ENCODE results near the gene ASCC3.
"Not testable (repeated sequence)": the region's sequence is repeated elsewhere in the genome, so short reads cannot be mapped to it uniquely, and the experiment has no call there.

ASCC3 gene

GRCh38 chr6:100803264-100804045 lies 77.7 kb downstream of the ASCC3 start:
- no peak for DNase-seq (ENCODE audit: low spot score)

GRCh38 chr6:100801036-100801435 lies 80.1 kb downstream of the ASCC3 start:
- no peak for DNase-seq (ENCODE audit: low spot score)

GRCh38 chr6:100796049-100796823 lies 84.9 kb downstream of the ASCC3 start:
- no peak for DNase-seq (ENCODE audit: low spot score)

- no peak for DNase-seq (ENCODE audit: low spot score)
Observed at GRCh38 chr6:100790084-100790483, 91.0 kb downstream of the ASCC3 start.

GRCh38 chr6:100785982-100786381 lies 95.1 kb downstream of the ASCC3 start:
- no peak for DNase-seq (ENCODE audit: low spot score)

GRCh38 chr6:100780648-100781047 lies 100.5 kb downstream of the ASCC3 start:
- DNase-seq (ENCODE audit: low spot score), result no peak

GRCh38 chr6:100775667-100776066 lies 105.5 kb downstream of the ASCC3 start:
- DNase-seq (ENCODE audit: low spot score), result no peak

GRCh38 chr6:100774681-100775080 lies 106.4 kb downstream of the ASCC3 start:
- no peak for DNase-seq (ENCODE audit: low spot score)

- no peak for DNase-seq (ENCODE audit: low spot score)
Observed at GRCh38 chr6:100768816-100769351, 112.2 kb downstream of the ASCC3 start.

GRCh38 chr6:100763617-100764241 lies 117.4 kb downstream of the ASCC3 start:
- no peak for DNase-seq (ENCODE audit: low spot score)

GRCh38 chr6:100761841-100762240 lies 119.3 kb downstream of the ASCC3 start:
- no peak for DNase-seq (ENCODE audit: low spot score)

GRCh38 chr6:100758386-100758785 lies 122.7 kb downstream of the ASCC3 start:
- not testable (repeated sequence) for DNase-seq (ENCODE audit: low spot score)

- no peak for DNase-seq (ENCODE audit: low spot score)
Observed at GRCh38 chr6:100753421-100753820, 127.7 kb downstream of the ASCC3 start.

- DNase-seq (ENCODE audit: low spot score), result no peak
Observed at GRCh38 chr6:100751590-100751989, 129.5 kb downstream of the ASCC3 start.

GRCh38 chr6:100745419-100746041 lies 135.6 kb downstream of the ASCC3 start:
- DNase-seq (ENCODE audit: low spot score), result no peak

GRCh38 chr6:100740439-100740838 lies 140.7 kb downstream of the ASCC3 start:
- no peak for DNase-seq (ENCODE audit: low spot score)

- DNase-seq (ENCODE audit: low spot score), result not testable (repeated sequence)
Observed at GRCh38 chr6:100737720-100738119, 143.4 kb downstream of the ASCC3 start.

- DNase-seq (ENCODE audit: low spot score), result no peak
Observed at GRCh38 chr6:100731411-100731810, 149.7 kb downstream of the ASCC3 start.

GRCh38 chr6:100730001-100730980 lies 150.8 kb downstream of the ASCC3 start:
- DNase-seq (ENCODE audit: low spot score), result no peak

GRCh38 chr6:100726666-100727065 lies 154.5 kb downstream of the ASCC3 start:
- no peak for DNase-seq (ENCODE audit: low spot score)

- no peak for DNase-seq (ENCODE audit: low spot score)
Observed at GRCh38 chr6:100724696-100725095, 156.4 kb downstream of the ASCC3 start.

All from HuH-7 (cell line).